NCI-H1694 (cell line): ENCODE measurements around the gene CASK.
"Not testable (repeated sequence)": the region's sequence is repeated elsewhere in the genome, so short reads cannot be mapped to it uniquely, and the experiment has no call there.

Experiments
- DNase-seq: peaks from one replicate; lab custom pipeline; 2025; lab: John Stamatoyannopoulos, UW

Gene CASK

GRCh38 chrX:41730081-41730480, 193.3 kb downstream of the CASK start:
- no peak for DNase-seq

- DNase-seq: no peak
Measured at GRCh38 chrX:41728125-41728524, 195.2 kb downstream of the CASK start.

GRCh38 chrX:41723826-41724225, 199.5 kb downstream of the CASK start, which contains the start of gene GPR82:
TSS of gene GPR82 (plus strand) at chrX:41724181. CDS start at chrX:41727027, 2,846 bp downstream.
- no peak for DNase-seq

- no peak for DNase-seq
Measured at GRCh38 chrX:41722816-41723618, 200.3 kb downstream of the CASK start.

GRCh38 chrX:41722214-41722613, 201.1 kb downstream of the CASK start:
- DNase-seq: no peak

- no peak for DNase-seq
Measured at GRCh38 chrX:41721590-41721989, 201.8 kb downstream of the CASK start.

- DNase-seq: no peak
Measured at GRCh38 chrX:41720125-41720779, 203.1 kb downstream of the CASK start.

- DNase-seq: not testable (repeated sequence)
Measured at GRCh38 chrX:41719610-41720009, 203.7 kb downstream of the CASK start.

GRCh38 chrX:41718481-41719235, 204.7 kb downstream of the CASK start:
- no peak for DNase-seq

- no peak for DNase-seq
Measured at GRCh38 chrX:41716767-41717473, 206.4 kb downstream of the CASK start.

GRCh38 chrX:41716222-41716621, 207.1 kb downstream of the CASK start:
- DNase-seq: no peak

GRCh38 chrX:41711021-41711667, 212.2 kb downstream of the CASK start:
- DNase-seq: no peak

- no peak for DNase-seq
Measured at GRCh38 chrX:41708486-41708885, 214.9 kb downstream of the CASK start.

GRCh38 chrX:41707218-41707617, 216.1 kb downstream of the CASK start:
- no peak for DNase-seq

- no peak for DNase-seq
Measured at GRCh38 chrX:41705680-41706374, 217.5 kb downstream of the CASK start.

GRCh38 chrX:41705042-41705441, 218.3 kb downstream of the CASK start:
- DNase-seq: no peak

GRCh38 chrX:41703574-41704029, 219.8 kb downstream of the CASK start:
- DNase-seq: no peak

- DNase-seq: no peak
Measured at GRCh38 chrX:41695426-41695825, 227.9 kb downstream of the CASK start.

- DNase-seq: no peak
Measured at GRCh38 chrX:41693024-41693423, 230.3 kb downstream of the CASK start.

- DNase-seq: no peak
Measured at GRCh38 chrX:41692162-41692749, 231.1 kb downstream of the CASK start.
